Esophagus muscularis mucosa (tissue), 4 donors: Measurements from ENCODE around the gene TNFAIP6. TPM values are rescaled to one million over a fixed set of nuclear protein-coding genes. Genes with fewer than 3 reads are reported as not detected.
"Not testable (repeated sequence)": the region's sequence is repeated elsewhere in the genome, so short reads cannot be mapped to it uniquely, and the experiment has no call there.

Experiments
- DNase-seq: peaks from one replicate; pipeline ENCODE4 v3.0.0-alpha.2; 2017; ENCODE audit errors: extremely low spot score
- H3K27ac ChIP-seq, 4 donors: fragments of 200-600 bp; sonication (generic); replicated peaks in 1 of 4; 1 replicate in 3 of 4; 2 replicates in 1 of 4; pipeline ENCODE4 v1.5.1; 2016 to 2019; ENCODE audit warnings: mild to moderate bottlenecking in 1 of 4
- H3K27me3 ChIP-seq, 4 donors: fragments of 200-600 bp; sonication (generic); one replicate each; pipeline versions ENCODE4 v1.5.1 to v1.6.0; 2016 to 2019
- H3K36me3 ChIP-seq, 4 donors: fragments of 200-600 bp; sonication (generic); one replicate each; pipeline ENCODE4 v1.5.1; 2016 to 2019
- H3K4me1 ChIP-seq, 4 donors: fragments of 200-600 bp; sonication (generic); one replicate each; pipeline ENCODE4 v1.5.1; 2016 to 2019
- H3K4me3 ChIP-seq, 4 donors: fragments of 200-600 bp; sonication (generic); 1 replicate in 2 of 4; 2 replicates in 2 of 4; pipeline ENCODE4 v1.5.1; 2016 to 2019; ENCODE audit warnings: mild to moderate bottlenecking in 4 of 4, moderate library complexity in 1 of 4
- H3K9me3 ChIP-seq, 4 donors: fragments of 200-600 bp; sonication (generic); 1 replicate in 3 of 4; 2 replicates in 1 of 4; pipeline ENCODE4 v1.5.1; 2016 to 2019
- CTCF ChIP-seq, 3 experiments: fragments of 200-600 bp in 2 of 3; fragments of 450-650 bp in 1 of 3; sonication (generic) in 2 of 3; IDR thresholded peaks; one replicate each; pipeline ENCODE4 v1.5.1; 2017 to 2019; ENCODE audit warnings: antibody characterized with exemption in 3 of 3, mild to moderate bottlenecking in 2 of 3, moderate library complexity in 1 of 3
- EP300 ChIP-seq: sonication (generic); formaldehyde crosslinking; IDR thresholded peaks from one replicate; pipeline ENCODE4 v1.6.1; 2017; ENCODE audit warnings: antibody characterized with exemption
- POLR2A ChIP-seq: fragments of 450-650 bp; IDR thresholded peaks from one replicate; pipeline ENCODE4 v1.6.1; 2017; ENCODE audit warnings: antibody characterized with exemption, moderate library complexity, mild to moderate bottlenecking, low read depth
- POLR2AphosphoS5 ChIP-seq, 2 donors: sonication (generic); formaldehyde crosslinking; IDR thresholded peaks; one replicate each; pipeline ENCODE4 v1.6.1; 2017; ENCODE audit warnings: antibody characterized with exemption in 2 of 2
- WGBS: methylation state at CpG from one replicate; pipeline ENCODE4 v1.1.5; 2018; 5-methylcytosine and 5-hydroxymethylcytosine counted together
- intact Hi-C: fragments of 100-400 bp; cut with DNase I; formaldehyde crosslinking; loops from one replicate; pipeline ENCODE4 v1.15.1; 2023
- total RNA-seq, 4 donors: library from RNA; depleted of rRNA; stranded (reverse); fragments of >200 nt; gene quantifications; one replicate each; pipeline versions ENCODE4 v1.1.0 to v1.2.1, GENCODE V29; 2016

The TNFAIP6 gene
- total RNA-seq, 4 donors from 2014 or later, result 3.5 to 13.3 (median 5.8) TPM

GRCh38 chr2:151338115-151338514 is 19.3 kb upstream of the TNFAIP6 start:
- intact Hi-C loops, result no loop called here
- WGBS, result 93% methylated on average over 3 of the region's 3 CpGs
- peak; percentile 29 for DNase-seq

GRCh38 chr2:151343073-151343472 is 14.3 kb upstream of the TNFAIP6 start:
- Histone ChIP-seq H3K27ac (no peak overlapping the region), H3K36me3 (no peaks in the 10 kb centered on the region), H3K27me3 (no peaks in the 10 kb centered on the region), H3K4me3 (no peak overlapping the region), H3K4me1 (no peaks in the 10 kb centered on the region), H3K9me3 (peaks cover 0 to 8% (median 1%) of the 10 kb centered on the region in 4 donors)
- WGBS, result 98% methylated on average over 2 of the region's 2 CpGs
- TF ChIP-seq EP300 (no peak), CTCF (IDR thresholded peaks at IDR 0.05) (no peak), POLR2A (no peak), POLR2AphosphoS5 (IDR thresholded peaks at IDR 0.05) (no peak)
- DNase-seq, result no peak
- intact Hi-C loops, result no loop called here

More at GRCh38 chr2:151338115-151338514, 19.3 kb upstream of the TNFAIP6 start:
- Histone ChIP-seq H3K27me3 (peaks cover 0 to 5% (median 0%) of the 10 kb centered on the region in 4 donors), H3K36me3 (no peaks in the 10 kb centered on the region), H3K4me3 (no peak overlapping the region), H3K9me3 (no peaks in the 10 kb centered on the region), H3K27ac (no peak overlapping the region), H3K4me1 (peaks cover 0 to 6% (median 0%) of the 10 kb centered on the region in 4 donors)
- TF ChIP-seq POLR2A (no peak), POLR2AphosphoS5 (IDR thresholded peaks at IDR 0.05) (no peak), CTCF (IDR thresholded peaks at IDR 0.05) (no peak), EP300 (no peak)

DNA sequence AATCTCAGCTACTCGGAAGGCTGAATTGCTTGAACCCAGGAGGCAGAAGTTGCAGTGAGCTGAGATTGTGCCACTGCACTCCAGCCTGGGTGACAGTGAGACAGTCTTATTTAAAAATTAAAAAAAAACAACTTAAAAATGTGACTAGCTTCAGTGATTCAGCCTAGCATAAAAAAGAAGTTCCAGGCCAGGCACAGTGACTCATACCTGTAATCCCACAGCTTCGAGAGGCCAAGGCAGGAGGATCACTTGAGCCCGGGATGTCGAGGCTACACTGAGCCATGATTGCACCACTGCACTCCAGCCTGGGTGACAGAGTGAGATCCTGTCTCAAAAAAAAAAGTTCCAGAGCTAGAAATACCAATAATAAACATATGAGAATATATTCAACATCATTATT is 13.2 kb upstream of the TNFAIP6 start:
- 91% methylated on average over 4 of the region's 4 CpGs for WGBS
- peak; percentile 50 for DNase-seq

GRCh38 chr2:151344906-151345305 is 12.5 kb upstream of the TNFAIP6 start:
- H3K27ac ChIP-seq, result no peak overlapping the region
- TF ChIP-seq EP300 (no peak), POLR2A (no peak), POLR2AphosphoS5 (IDR thresholded peaks at IDR 0.05) (no peak)
- no peaks in the 10 kb centered on the region for H3K4me1 ChIP-seq
- intact Hi-C loops, result no loop called here
- H3K27me3 ChIP-seq, result no peaks in the 10 kb centered on the region
- no peaks in the 10 kb centered on the region for H3K36me3 ChIP-seq
- H3K4me3 ChIP-seq, result no peak overlapping the region
- WGBS, result 95% methylated on average over 2 of the region's 2 CpGs
- no peak for DNase-seq
- peaks cover 0 to 8% (median 1%) of the 10 kb centered on the region in 4 donors for H3K9me3 ChIP-seq

More for the DNA sequence above, 13.2 kb upstream of the TNFAIP6 start:
- H3K4me1 ChIP-seq, intact Hi-C loops, H3K36me3 ChIP-seq, H3K27ac ChIP-seq, H3K4me3 ChIP-seq, H3K9me3 ChIP-seq, H3K27me3 ChIP-seq: not testable (repeated sequence)

DNA sequence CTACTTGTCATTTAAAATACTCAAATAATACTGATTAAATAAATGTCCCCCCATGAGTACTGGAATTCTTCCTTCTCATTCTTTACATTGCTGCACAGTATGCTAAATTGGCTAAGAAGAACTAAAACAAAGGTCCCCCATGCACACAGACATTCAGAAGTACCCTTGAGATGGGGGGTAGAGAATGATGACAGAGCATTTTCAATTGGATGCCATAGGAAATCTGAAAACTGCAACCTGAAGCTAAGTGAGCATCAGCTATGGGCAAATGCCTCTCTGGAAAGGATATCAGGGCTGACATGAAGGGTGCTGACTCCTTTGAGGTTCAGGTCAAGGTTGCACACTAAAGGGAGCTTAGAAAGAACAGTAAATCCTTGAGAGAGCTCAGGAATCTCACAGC is 10.1 kb upstream of the TNFAIP6 start:
- Histone ChIP-seq H3K4me3 (no peak overlapping the region), H3K27me3 (no peaks in the 10 kb centered on the region), H3K9me3 (peaks cover 0 to 8% (median 1%) of the 10 kb centered on the region in 4 donors), H3K27ac (no peak overlapping the region), H3K36me3 (no peaks in the 10 kb centered on the region), H3K4me1 (no peaks in the 10 kb centered on the region)
- TF ChIP-seq POLR2A (no peak), EP300 (no peak), CTCF (IDR thresholded peaks at IDR 0.05) (no peak), POLR2AphosphoS5 (IDR thresholded peaks at IDR 0.05) (no peak)
- DNase-seq, result no peak
- intact Hi-C loops, result no loop called here

GRCh38 chr2:151347906-151348305 is 9.5 kb upstream of the TNFAIP6 start:
- 76% methylated on average over 5 of the region's 5 CpGs for WGBS
- H3K27ac ChIP-seq, result no peak overlapping the region
- intact Hi-C loops, result no loop called here
- H3K27me3 ChIP-seq, result no peaks in the 10 kb centered on the region
- H3K4me1 ChIP-seq, result no peaks in the 10 kb centered on the region
- DNase-seq, result peak; percentile 57
- TF ChIP-seq EP300 (no peak), POLR2AphosphoS5 (IDR thresholded peaks at IDR 0.05) (no peak), CTCF (IDR thresholded peaks at IDR 0.05) (no peak), POLR2A (no peak)
- no peaks in the 10 kb centered on the region for H3K36me3 ChIP-seq
- no peak overlapping the region for H3K4me3 ChIP-seq
- H3K9me3 ChIP-seq, result peaks cover 0 to 8% (median 1%) of the 10 kb centered on the region in 4 donors
